Tibial nerve (tissue), 3 donors: ENCODE results near the gene MICU2.

Experiments used
- POLR2A ChIP-seq, 2 donors: fragments of 450-650 bp; IDR thresholded peaks; one replicate each; pipeline ENCODE4 v1.6.1; 2017; ENCODE audit warnings: antibody characterized with exemption in 2 of 2, mild to moderate bottlenecking in 2 of 2, moderate library complexity in 2 of 2
- TF ChIP-seq, protein P1 (sequence below), 5 experiments: fragments of 200-600 bp in 3 of 5; fragments of 450-650 bp in 2 of 5; sonication (generic) in 3 of 5; IDR thresholded peaks; one replicate each; pipeline ENCODE4 v1.5.1; 2016 to 2019; ENCODE audit warnings: antibody characterized with exemption in 5 of 5, mild to moderate bottlenecking in 3 of 5, moderate library complexity in 2 of 5

DNA sequence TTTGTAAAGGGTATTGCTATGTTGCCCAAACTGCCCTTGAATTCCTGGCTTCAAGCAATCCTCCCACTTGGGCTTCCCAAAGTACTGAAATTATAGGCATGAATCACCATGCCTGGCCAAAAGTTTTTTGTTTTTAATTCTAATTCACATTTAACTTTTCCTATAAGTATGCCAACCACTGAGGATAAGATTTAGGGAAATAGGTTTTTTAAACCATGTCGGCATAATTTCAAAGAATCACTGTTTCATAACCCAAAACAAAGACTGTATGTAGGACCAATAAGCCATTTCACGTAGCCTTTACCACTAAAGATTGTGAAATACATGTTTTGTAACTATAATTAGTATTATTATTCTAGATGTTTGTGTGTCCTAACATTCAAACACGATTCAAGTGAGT is 153.0 kb downstream of the MICU2 start:
- no peak for TF ChIP-seq POLR2A (IDR thresholded peaks at IDR 0.05)
- TF ChIP-seq, protein P1, sequence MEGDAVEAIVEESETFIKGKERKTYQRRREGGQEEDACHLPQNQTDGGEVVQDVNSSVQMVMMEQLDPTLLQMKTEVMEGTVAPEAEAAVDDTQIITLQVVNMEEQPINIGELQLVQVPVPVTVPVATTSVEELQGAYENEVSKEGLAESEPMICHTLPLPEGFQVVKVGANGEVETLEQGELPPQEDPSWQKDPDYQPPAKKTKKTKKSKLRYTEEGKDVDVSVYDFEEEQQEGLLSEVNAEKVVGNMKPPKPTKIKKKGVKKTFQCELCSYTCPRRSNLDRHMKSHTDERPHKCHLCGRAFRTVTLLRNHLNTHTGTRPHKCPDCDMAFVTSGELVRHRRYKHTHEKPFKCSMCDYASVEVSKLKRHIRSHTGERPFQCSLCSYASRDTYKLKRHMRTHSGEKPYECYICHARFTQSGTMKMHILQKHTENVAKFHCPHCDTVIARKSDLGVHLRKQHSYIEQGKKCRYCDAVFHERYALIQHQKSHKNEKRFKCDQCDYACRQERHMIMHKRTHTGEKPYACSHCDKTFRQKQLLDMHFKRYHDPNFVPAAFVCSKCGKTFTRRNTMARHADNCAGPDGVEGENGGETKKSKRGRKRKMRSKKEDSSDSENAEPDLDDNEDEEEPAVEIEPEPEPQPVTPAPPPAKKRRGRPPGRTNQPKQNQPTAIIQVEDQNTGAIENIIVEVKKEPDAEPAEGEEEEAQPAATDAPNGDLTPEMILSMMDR (IDR thresholded peaks at IDR 0.05), result no peak
